PC-3 (cell line): ENCODE results near the gene ACADS. TPM values are rescaled to one million over a fixed set of nuclear protein-coding genes. Genes with fewer than 3 reads are reported as not detected.

Source experiments
- ATAC-seq: fragments of 200-7000 bp; cut with Tn5 transposase; 2 replicates; pipeline ENCODE4 v1.9.1; 2020; ENCODE audit warnings: mild to moderate bottlenecking, moderate library complexity
- BruUV-seq: library from RNA; stranded (reverse); fragments of 400-500 nt; replicated peaks from 2 replicates; lab custom pipeline; 2021; lab: Mats Ljungman, UMichigan
- CTCF ChIA-PET: fragments of 300-600 bp; sonication (Branson Sonifier 250); formaldehyde crosslinking; loops from one replicate; lab custom pipeline; 2022; ENCODE audit warnings: antibody characterized with exemption; lab: Charles Lee
- POLR2A ChIA-PET: fragments of 300-600 bp; sonication (Branson Sonifier 250); formaldehyde crosslinking; loops from one replicate; lab custom pipeline; 2022; ENCODE audit warnings: antibody characterized with exemption; ENCODE audit not compliant: unreplicated experiment; lab: Charles Lee
- DNase-seq: peaks from one replicate; pipeline ENCODE4 v3.0.0-alpha.2; 2015
- H2AFZ ChIP-seq: fragments of 300-600 bp; sonication (generic); 2 replicates; pipeline ENCODE4 v1.6.0; 2016; ENCODE audit warnings: antibody characterized with exemption, low read length
- H3F3A ChIP-seq: fragments of 300-600 bp; sonication (generic); one replicate; pipeline ENCODE4 v1.6.0; 2017; ENCODE audit warnings: antibody characterized with exemption, low read length, control low read depth, mild to moderate bottlenecking; ENCODE audit not compliant: unreplicated experiment
- H3K27ac ChIP-seq: fragments of 300-600 bp; sonication (generic); 2 replicates; pipeline ENCODE4 v1.5.1; 2016; ENCODE audit warnings: mild to moderate bottlenecking, low read length
- H3K27me3 ChIP-seq: fragments of 300-600 bp; sonication (generic); 2 replicates; pipeline ENCODE4 v1.6.1; 2016; ENCODE audit warnings: low read length, mixed read lengths
- H3K36me3 ChIP-seq: fragments of 300-600 bp; sonication (generic); 2 replicates; pipeline ENCODE4 v1.6.1; 2016; ENCODE audit warnings: low read depth, mixed run types, low read length, mixed read lengths
- H3K4me1 ChIP-seq: fragments of 300-600 bp; sonication (generic); 2 replicates; pipeline ENCODE4 v1.5.1; 2016; ENCODE audit warnings: low read length; ENCODE audit not compliant: insufficient read depth
- H3K4me2 ChIP-seq: fragments of 300-600 bp; sonication (generic); 2 replicates; pipeline ENCODE4 v1.6.0; 2016; ENCODE audit warnings: low read length
- H3K4me3 ChIP-seq: fragments of 300-600 bp; sonication (generic); 2 replicates; pipeline ENCODE4 v1.5.1; 2016; ENCODE audit warnings: mild to moderate bottlenecking, low read length, mixed read lengths
- H3K79me2 ChIP-seq: fragments of 300-600 bp; sonication (generic); 2 replicates; pipeline ENCODE4 v1.6.1; 2017; ENCODE audit warnings: low read length, mixed read lengths
- H3K9ac ChIP-seq: fragments of 300-600 bp; sonication (generic); 2 replicates; pipeline ENCODE4 v1.6.0; 2016; ENCODE audit warnings: mild to moderate bottlenecking, low read length
- H3K9me2 ChIP-seq: fragments of 300-600 bp; sonication (generic); replicated peaks from 2 replicates; pipeline ENCODE4 v1.6.1; 2016; ENCODE audit warnings: mixed run types, low read length, mixed read lengths
- H3K9me3 ChIP-seq: fragments of 300-600 bp; sonication (generic); 2 replicates; pipeline ENCODE4 v1.6.1; 2016; ENCODE audit warnings: low read length, mixed read lengths
- H4K20me1 ChIP-seq: fragments of 300-600 bp; sonication (generic); 2 replicates; pipeline ENCODE4 v1.6.1; 2016; ENCODE audit warnings: low read length, mixed read lengths
- EZH2 ChIP-seq: fragments of 300-600 bp; sonication (generic); IDR thresholded peaks from one replicate; pipeline ENCODE4 v1.6.1; 2017; ENCODE audit warnings: antibody characterized with exemption, mild to moderate bottlenecking, low read length; ENCODE audit not compliant: unreplicated experiment
- EZH2phosphoT487 ChIP-seq: fragments of 300-600 bp; sonication (generic); IDR thresholded peaks from 2 replicates; pipeline ENCODE4 v1.6.1; 2018; ENCODE audit warnings: mild to moderate bottlenecking, antibody characterized with exemption, low read length, borderline replicate concordance
- intact Hi-C: fragments of 100-400 bp; cut with micrococcal nuclease; formaldehyde crosslinking; loops from 2 replicates; pipeline ENCODE4 v1.9.0; 2023
- total RNA-seq: library from RNA; depleted of rRNA; stranded (reverse); fragments of >200 nt; gene quantifications from 2 replicates; pipeline ENCODE4 v1.2.3, GENCODE V29; 2014
- TF ChIP-seq, protein P1 (sequence below): fragments of 300-600 bp; sonication (generic); conservative IDR thresholded peaks from 2 replicates; pipeline ENCODE4 v1.5.1; 2017; ENCODE audit warnings: antibody characterized with exemption, low read depth, mild to moderate bottlenecking, low read length

ACADS gene
- total RNA-seq, 1 experiment from 2014 or later: 19.6 TPM

DNA sequence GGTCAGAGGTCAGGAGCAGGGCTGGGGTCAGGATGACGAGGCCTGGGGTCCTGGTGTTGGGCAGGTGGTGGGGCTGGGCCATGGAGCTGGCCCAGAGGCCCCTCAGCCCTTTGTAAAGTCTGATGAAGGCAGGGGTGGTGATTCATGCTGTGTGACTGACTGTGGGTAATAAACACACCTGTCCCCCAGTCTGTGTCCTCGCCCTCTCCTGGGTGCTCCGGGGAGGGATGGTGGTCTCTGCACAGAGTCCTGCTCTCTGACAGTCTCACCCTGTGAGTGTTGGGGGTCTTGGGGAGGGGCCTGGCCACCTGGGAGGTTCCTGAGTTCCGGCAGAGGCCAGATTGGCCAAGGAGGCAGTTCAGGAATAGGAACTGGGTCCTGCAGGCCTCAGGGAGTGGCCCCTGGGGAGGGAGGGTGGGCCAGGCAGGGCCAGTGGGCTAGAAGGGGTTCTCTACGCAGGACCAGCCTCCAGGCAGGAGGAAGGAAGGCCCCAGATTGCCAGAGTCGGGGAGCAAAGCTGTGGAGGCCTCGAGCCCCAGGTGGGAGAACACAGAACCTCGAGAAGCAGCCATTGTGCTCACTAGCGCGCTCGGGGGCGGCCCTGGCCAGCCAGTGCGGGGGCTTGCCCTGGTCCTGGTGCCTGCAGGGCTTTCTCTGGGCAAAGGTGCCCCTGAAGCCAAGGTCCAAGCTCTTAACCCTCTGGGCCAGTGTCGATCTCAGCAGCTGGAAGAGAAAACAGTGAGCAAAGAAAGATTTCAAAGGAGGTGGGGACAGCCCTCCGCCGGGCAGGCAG, 14.4 kb downstream of the ACADS start:
- Histone ChIP-seq H3K27ac (no peak overlapping the region), H3F3A (no peaks in the 10 kb centered on the region), H3K9ac (no peak overlapping the region), H3K9me2 (no peaks in the 10 kb centered on the region), H2AFZ (no peak overlapping the region), H3K9me3 (no peaks in the 10 kb centered on the region), H3K27me3 (no peaks in the 10 kb centered on the region), H4K20me1 (no peaks in the 10 kb centered on the region), H3K4me3 (no peak overlapping the region), H3K4me2 (no peak overlapping the region), H3K79me2 (no peaks in the 10 kb centered on the region), H3K36me3 (no peaks in the 10 kb centered on the region), H3K4me1 (no peaks in the 10 kb centered on the region)
- ChIA-PET POLR2A (interaction anchor here (0.6 kb wide), 1 partner anchor 73 kb away, joined by 21 read pairs; no protein-coding TSS in a partner anchor), CTCF (no interaction called here)
- intact Hi-C loops: no loop called here
- DNase-seq (no peak), ATAC-seq (no peak)
- no TSS peak for BruUV-seq
- TF ChIP-seq EZH2: no peak
- TF ChIP-seq EZH2phosphoT487: no peak
- TF ChIP-seq, protein P1, sequence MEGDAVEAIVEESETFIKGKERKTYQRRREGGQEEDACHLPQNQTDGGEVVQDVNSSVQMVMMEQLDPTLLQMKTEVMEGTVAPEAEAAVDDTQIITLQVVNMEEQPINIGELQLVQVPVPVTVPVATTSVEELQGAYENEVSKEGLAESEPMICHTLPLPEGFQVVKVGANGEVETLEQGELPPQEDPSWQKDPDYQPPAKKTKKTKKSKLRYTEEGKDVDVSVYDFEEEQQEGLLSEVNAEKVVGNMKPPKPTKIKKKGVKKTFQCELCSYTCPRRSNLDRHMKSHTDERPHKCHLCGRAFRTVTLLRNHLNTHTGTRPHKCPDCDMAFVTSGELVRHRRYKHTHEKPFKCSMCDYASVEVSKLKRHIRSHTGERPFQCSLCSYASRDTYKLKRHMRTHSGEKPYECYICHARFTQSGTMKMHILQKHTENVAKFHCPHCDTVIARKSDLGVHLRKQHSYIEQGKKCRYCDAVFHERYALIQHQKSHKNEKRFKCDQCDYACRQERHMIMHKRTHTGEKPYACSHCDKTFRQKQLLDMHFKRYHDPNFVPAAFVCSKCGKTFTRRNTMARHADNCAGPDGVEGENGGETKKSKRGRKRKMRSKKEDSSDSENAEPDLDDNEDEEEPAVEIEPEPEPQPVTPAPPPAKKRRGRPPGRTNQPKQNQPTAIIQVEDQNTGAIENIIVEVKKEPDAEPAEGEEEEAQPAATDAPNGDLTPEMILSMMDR: no peak

DNA sequence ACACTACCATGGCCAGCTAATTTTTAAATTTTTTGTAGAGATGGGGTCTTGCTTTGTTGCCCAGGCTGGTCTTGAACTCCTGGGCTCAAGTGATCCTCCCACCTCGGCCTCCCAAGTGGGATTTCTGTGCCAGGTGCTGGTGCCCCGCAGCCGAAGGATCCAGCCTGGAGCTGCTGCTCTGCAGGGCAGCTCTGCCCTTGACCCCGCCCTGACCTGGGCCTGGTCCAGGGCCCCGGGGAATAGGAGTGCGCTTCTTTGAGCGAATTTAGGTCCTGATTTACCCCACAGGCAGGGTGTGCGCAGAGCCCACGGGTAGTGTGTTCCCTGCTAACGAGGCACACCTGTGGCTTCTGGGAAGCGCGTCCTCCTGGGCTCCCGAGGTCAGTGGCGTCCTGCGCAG, 15.2 kb downstream of the ACADS start:
- Histone ChIP-seq H3K4me3 (no peak overlapping the region), H3K79me2 (no peaks in the 10 kb centered on the region), H3F3A (no peaks in the 10 kb centered on the region), H3K27ac (no peak overlapping the region), H3K27me3 (no peaks in the 10 kb centered on the region), H3K9me3 (no peaks in the 10 kb centered on the region), H2AFZ (no peak overlapping the region), H4K20me1 (no peaks in the 10 kb centered on the region), H3K36me3 (no peaks in the 10 kb centered on the region), H3K4me1 (no peaks in the 10 kb centered on the region), H3K9me2 (no peaks in the 10 kb centered on the region), H3K4me2 (no peak overlapping the region), H3K9ac (no peak overlapping the region)
- no TSS peak for BruUV-seq
- CTCF ChIA-PET: no interaction called here
- DNase-seq: no peak
- intact Hi-C loops: no loop called here
- no peak for ATAC-seq
- TF ChIP-seq EZH2: no peak
- no peak for TF ChIP-seq EZH2phosphoT487
- TF ChIP-seq, protein P1: no peak
- POLR2A ChIA-PET: interaction anchor here (0.6 kb wide), 1 partner anchor 74 kb away, joined by 21 read pairs; no protein-coding TSS in a partner anchor
